NCI-H2029 treated with DMSO at 0.1 percent for 48 hours (cell line): Measurements from ENCODE around the gene C11orf21.
"Not testable (repeated sequence)": the region's sequence is repeated elsewhere in the genome, so short reads cannot be mapped to it uniquely, and the experiment has no call there.

Experiments
- DNase-seq: peaks from one replicate; lab custom pipeline; 2025; lab: John Stamatoyannopoulos, UW

Gene C11orf21

DNA sequence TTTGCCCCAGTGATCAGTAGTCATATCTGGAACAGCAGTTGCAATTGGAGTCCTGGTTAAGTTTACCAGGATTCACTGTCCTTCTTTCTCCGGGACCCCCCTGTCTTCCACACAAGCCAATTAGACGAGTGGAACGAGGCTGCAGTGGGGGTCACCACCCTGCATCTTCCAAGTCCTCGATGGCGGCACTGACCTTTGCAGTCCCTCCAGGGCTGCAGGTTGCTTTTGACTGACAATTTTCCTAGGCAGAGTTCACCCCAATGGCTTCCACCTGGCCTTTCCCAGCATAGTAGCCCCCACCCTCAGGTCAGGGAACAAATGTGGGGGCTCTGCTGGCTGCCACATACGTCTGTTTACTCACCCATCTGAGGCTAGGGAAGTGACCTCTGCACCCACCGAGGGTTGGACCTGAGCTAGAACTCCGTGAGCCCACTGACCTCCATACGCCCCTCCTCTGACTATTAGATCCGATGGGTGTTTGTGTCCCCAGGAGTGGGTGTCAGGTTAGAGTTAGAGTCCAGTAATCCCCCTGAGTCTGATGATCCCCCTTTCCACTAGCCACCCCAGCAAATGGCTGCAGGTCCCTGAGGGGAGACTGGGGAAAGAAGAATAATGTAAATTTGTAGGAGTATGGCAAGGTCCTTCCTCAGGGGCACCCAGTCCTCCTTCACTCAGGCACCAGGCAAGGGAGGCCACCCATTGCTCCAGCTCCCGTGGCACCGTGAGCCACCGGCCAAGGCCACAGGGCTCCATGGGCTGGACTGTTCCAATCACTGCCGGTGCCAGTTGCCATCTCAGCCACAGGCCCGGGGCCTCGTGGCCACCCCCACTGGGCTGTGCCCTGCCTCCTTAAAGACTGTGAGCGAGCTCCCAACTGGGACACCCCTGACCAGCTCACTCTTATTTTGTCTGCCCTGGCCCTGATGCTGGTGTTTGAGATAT lies 5.5 kb downstream of the C11orf21 start:
- no peak for DNase-seq

DNA sequence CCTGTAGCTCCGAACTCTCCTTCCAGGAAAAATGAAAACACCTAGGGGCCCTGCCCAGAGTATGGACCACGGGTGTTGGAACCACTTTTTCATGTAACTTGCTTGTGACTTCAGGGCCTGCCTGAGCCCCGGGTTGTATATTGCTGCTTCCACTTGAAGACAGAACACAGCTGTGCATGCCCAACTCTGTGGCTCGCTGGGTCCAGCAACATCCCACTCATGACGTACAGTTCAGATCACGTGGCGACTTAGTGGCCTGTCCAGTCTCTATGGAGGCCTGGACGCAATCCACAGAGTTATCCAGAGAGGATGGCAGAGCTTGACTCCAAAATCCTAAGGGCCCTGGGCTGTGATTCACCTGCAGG lies 6.8 kb downstream of the C11orf21 start:
- no peak for DNase-seq

DNA sequence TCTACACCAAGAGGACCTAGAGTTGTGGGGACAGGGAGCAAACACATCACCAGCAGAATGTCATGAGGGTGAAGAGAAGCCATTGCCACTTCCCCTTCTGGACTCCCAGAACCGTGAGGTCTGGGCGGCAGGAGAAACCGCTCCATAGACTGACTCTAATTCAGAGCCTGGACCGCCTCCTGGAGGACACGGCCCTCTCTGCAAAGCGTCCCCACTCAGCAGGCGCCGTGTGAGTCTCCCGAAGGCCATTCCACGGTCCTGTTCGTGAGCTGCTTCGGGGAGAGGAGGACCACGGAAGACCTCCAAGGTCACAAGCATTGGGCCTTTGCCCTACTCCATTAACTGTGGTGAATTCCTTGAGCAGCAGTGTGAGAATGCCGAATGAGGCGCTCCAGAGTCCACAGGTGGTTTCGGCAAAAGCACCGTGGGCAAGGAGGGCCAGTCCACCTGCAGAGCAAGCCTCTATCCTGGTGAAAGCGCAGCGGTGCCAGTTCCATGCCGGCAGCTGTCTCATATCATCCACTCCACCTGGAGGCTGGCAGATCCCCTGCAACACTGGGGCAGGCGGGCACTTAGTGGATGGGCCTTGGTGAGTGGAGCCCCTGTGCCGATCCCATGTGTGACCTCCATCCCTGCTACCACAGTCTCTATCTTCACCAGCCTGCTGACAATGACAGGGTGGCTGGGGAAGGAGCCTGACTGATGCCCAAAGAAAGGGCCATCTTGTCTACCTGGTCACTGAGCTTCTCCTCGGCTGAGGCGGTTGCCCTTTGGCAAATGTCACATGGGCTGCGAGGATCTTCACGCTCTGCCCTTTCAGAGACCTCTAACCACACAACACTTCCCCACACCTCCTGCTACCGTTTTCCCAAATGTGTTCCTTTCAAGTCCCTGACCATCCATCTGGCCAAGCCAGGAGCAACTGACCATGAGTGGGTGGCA lies 7.5 kb downstream of the C11orf21 start:
- DNase-seq, result no peak

DNA sequence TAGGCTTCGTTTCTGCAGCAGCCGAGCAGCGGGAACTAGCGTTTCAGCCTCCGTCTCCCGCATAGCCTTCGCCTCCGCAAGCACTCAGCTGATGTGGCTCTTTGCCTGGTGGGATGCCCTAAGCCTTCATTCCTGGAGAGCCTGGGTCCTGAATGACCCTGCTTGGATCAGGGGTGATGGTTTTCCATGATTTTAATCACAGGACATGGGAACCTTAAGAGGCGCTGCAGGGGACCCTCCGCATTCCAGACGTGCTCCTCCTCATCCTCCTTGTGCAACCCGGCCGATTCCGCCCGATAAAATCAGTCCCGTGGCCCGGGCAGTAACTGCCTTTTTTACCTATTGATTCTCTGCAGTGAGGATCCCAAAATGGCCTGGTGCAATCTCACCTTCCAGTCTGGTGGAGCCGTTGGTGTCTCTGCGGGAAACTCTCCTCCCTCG lies 8.2 kb downstream of the C11orf21 start:
- DNase-seq, result no peak

DNA sequence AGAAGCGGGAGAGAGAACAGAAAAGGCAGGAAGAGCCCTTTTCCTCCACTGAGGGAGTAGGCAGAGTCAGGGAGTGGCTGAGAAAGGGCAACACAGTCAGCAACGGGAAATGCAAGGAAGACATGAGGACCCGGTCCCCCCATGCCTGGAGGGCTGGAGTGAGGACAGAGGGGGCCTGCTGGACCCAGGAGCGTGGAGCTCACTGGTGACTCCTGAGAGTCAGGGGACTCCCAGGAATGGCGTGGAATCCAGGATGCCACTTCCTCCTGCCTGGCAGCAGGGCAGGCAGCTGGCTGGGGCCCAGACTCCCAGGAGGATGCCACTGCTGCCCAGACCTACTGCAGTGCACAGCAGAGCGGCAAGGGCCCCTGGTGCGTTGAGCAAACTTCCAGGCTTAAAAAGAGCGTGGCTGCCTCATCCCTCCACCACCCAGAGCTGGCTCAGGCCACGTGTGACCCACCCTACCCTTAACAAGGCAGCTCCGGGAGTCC lies 11.3 kb downstream of the C11orf21 start:
- no peak for DNase-seq

DNA sequence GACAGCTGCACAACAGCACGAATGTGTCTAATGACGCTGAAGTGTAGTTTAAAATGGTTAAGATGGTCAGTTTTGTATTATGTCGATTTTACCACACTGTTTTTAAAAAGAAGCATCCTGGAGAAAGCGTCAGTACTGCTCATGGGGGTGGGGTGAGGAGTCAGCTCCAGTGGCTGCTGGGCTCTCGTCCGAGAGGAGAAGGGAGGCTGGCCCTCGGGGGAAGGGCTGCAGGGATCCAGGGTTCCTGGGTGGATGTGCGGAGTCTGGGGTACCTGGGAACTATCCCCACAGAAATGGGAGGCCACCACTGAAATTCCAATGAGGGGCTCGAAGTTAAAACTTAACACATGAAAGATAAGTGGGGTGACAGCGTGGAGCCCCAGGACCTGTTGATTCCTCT lies 11.9 kb downstream of the C11orf21 start:
- DNase-seq, result no peak

DNA sequence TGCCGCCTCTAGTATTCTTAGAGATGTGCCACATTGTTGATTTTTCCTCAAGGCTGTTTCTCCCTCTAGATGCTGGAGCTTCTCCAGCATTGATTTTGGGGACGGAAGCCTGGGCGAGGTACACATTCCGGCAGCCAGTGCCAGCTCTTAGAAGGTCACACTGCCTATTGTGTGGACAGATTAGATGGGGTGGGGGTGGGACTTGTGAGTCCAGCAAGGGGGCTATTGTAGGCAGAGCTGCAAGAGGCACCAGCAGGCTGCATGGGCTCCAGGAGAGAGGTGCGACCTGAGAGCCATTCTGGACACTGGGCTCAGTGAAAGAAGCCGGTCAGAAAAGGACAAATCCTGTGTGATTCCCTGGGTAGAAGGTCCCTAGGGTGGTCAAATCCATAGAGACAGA lies 12.4 kb downstream of the C11orf21 start:
- DNase-seq, result no peak

DNA sequence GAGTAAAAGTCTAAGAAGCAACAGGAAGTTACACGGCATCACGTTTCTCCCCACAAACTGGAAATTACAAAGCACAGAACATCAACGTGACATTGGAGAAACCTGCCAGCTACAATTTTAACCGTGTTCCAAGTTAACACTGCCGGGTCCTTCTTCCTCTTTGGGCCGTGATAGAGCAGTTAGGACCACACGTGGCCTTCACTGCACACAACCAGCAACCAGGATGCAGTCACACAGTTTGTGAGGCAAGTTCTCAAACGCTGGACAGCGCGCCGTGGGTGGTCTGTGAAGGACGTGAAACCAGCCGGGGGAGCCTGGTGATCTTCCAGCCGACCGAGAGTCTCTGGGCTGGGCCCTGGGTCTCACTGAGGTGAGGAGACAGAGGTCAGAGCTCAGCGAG lies 14.6 kb downstream of the C11orf21 start:
- no peak for DNase-seq

DNA sequence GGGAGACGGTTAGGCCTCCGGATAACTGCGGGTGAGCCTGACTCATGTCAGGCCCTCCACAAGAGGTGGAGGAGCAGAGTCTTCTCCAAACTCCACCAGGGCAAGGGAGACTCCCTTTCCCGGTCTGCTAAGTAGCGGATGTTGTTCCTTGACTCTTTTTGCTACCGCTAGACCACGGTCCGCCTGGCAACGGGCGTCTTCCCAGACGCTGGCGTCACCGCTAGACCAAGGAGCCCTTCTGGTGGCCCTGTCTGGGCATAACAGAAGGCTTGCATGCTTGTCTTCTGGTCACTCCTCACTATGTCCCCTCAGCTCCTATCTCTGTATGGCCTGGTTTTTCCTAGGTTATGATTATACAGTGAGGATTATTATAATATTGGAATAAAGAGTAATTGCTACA lies 15.4 kb downstream of the C11orf21 start:
- not testable (repeated sequence) for DNase-seq

DNA sequence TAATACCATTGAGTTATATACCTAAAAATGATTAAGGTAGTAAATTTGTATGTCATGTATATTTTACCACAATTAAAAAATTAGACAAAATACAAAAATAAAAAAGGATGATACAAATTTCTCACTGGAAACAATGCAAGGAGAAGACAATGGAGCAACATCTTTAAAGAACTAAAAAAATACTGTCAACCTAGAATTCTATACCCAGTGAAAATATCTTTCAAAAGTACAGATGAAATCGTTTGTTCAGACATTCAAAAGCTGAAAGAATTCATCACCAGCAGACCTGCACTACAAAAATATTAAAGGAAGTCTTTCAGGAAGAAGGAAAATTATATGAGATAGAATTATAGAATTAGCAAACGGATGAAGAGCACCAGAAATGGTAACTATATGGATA lies 21.5 kb downstream of the C11orf21 start:
- DNase-seq, result no peak

DNA sequence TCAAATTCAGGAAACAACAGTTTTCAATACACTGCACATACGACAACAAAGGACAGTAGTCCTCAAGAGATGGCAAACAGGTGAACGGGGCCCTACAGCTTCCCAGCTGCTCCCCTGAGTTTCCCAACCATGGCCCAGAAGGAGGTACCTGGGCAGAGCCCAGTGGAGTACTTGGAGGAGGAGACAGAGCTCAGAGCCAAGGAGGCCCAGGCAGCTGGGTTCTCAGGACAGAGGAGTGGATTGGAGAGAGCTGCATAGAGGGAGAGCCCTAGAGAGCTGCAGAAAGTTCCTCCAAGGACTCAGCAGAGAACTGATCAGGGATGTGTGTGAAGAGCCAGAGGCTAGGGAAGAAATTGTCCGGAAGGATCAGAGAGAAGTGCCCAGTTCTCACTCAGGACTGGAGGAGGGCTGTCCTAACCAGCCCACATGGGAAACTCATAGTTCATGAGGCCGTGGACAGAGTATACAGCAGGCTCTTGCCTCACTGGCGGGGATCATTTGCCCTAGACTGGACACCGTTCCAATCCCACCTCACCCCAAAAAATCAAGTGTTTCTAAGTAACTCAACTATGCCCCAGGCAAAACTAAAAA lies 23.7 kb downstream of the C11orf21 start:
- no peak for DNase-seq

DNA sequence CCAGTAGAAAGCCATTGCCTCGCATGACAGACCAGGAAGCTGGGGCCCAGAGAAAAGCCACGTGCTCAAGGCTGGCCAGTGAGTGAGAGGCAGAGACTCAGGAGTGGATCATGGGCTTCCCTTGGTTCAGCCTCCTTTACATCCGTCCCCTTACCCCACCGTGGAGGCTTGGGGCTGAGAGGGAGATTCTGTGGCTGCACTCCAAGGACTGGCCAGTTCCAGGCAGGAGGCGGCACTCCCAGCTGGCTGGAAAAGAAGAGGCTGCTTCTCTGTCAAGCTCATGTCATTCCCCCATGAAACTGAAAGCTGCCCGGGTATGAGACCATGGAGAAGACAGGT lies 24.7 kb downstream of the C11orf21 start:
- no peak for DNase-seq

DNA sequence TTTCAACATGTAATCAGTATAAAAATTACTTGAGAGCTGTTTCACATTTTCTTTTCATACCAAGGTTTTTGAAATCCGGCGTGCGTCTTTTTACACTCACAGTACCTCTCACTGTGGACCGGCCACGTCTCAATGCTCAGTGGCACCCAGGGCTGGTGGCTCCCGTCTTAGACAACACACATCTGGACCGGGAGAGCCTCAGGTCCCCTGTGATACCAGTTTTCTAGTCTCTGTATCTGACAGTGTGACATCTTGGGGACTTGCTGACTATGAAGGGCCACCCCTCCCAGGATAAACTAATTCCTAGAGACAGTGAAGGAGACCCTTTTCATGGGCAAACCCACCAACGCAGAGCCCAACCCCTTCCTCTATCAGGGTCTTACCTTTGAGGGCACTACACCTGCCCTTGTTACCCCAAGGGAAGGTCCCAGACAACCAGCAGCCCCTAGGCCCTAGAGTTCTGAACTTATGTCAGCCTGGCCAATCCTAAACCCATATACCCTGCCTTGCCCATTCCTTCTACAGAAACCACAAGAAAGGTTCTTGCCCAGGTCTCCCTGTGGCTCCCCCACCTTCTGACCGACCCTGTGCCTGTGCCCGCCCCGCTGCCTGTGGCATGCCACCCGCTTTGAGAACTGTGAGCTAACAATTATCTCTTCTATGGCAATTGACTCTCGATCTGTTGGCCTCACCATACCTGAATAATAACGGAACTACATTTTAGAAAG lies 25.3 kb downstream of the C11orf21 start:
- no peak for DNase-seq

DNA sequence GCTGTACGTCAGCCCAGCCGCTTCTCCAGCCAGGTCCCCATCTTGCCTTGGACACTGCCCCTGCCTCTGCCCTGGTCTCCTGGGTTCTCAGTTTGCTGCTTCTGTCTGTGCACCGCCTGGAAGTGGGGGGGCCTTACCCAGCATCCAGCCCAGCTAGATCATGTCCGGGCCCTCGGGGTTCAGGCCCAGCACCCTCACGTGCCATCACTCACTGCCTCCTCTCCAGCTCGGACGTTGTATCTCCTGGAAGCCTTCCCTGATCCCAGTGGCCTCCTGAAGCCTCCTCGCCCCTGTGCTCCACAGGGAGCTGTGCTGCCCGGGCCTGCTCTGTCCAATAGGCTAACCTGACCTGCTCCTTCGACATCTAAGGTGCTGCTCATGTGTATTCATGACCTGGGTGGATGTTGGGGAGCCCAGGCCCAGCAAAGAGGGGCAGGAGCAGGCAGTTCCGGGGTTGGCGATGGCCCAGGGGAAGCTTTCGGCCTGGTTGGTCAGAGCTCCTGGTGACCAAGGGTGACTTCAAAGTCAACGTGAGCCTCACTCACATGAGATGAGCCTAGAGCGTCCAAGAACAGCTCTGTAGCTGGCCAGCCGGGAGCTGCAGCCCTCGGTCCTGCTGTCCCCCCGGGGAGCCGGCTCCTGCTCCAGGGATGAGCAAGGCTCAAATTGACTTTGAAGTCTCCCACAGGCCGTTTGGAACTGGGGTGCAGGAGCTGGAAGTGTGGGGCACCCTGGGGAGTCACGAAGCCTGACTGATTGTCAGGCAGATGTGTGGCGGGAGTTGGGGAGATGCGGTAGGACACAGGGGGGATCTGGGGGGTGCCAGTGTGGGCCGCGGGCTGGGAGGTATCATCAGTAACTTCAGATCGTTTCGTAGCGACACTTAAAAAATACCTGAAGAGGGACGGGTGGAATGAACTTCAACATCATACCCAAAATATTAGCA lies 26.1 kb downstream of the C11orf21 start:
- DNase-seq, result no peak

DNA sequence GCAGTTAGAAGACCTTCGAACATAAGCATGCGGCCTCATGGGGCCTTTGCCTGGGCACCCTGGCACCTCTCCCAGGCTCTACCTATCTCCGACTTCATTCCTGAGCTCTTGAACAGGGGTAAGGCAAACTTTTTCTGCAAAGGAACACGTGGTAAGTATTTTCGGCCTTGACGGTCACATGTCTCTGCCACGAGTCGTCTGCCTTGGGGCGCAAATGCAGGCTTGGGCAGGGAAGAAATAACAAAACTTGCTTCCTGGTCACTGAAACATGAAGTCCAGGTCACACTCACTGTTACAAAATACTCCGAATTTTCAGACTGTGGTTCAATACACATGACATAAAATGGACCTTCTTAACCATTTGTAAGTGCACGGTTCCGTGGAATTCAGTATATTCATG lies 27.9 kb downstream of the C11orf21 start:
- no peak for DNase-seq

DNA sequence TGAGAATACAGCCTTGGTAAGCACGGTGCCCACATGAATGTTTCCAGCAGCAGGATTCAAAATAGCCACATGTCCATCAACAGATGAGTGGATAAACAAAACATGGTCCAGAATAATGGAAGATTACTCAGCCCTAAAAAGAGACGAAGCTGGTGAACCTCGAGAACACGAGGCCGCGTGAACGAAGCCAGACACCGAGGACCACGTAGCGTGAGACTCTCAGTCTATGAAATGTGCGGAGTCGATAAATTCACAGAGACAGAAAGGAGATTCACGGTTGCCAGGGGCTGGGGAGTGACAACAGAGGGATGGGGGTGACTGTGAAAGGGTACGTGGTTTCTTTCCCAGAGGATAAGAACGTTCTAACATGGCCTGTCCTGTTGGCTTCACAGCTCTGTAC lies 28.4 kb downstream of the C11orf21 start:
- no peak for DNase-seq

DNA sequence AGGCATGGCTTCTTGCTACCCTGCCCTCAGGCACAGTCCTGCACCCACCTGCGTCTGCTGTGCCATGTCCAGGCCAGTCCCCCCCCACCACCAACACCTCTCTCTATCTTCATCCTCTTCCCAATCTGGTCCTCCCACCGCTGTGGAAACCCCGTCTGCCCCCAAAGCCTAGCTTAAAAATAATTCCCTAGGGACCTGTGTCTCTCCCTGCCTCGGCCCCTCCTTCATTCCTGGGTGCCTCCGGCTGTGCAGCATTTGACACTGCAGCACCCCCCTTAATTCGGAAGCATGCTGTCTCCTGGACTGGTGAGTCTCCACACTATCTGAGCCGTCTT lies 28.8 kb downstream of the C11orf21 start:
- no peak for DNase-seq

DNA sequence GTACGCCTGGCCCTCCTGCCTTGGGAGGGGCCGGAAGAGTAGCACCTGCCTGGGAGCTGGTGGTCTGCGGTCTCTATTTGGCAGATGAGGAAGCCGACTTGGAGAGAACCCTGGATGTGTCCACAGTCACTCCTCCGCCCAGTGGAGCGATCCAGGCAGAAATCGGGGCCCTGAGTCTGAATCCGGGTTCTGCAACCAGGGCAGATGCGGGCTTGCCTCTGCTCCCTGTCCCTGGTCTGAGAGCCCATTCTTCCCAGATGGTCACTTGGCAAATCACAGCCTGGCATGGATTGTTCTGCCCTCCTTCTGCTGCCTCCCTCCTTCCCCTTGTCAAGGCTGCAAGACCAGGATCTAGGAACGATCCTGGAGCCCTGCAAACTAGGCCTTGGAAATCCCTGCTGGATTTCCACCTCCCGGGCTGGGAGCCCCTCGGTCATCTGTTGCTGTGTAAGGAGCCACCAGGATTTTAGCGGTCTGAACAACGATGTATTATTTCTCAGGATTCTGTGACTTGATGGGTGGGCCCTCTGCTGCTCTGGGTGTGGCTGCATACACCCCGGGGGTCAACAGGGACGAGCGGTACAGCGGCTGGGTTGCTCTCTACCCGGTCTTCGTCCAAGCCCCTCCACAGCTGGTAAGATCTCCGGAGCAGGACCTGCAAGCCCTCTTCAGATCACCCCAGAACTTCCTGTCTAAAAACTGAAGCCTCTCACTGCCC lies 29.3 kb downstream of the C11orf21 start:
- no peak for DNase-seq

DNA sequence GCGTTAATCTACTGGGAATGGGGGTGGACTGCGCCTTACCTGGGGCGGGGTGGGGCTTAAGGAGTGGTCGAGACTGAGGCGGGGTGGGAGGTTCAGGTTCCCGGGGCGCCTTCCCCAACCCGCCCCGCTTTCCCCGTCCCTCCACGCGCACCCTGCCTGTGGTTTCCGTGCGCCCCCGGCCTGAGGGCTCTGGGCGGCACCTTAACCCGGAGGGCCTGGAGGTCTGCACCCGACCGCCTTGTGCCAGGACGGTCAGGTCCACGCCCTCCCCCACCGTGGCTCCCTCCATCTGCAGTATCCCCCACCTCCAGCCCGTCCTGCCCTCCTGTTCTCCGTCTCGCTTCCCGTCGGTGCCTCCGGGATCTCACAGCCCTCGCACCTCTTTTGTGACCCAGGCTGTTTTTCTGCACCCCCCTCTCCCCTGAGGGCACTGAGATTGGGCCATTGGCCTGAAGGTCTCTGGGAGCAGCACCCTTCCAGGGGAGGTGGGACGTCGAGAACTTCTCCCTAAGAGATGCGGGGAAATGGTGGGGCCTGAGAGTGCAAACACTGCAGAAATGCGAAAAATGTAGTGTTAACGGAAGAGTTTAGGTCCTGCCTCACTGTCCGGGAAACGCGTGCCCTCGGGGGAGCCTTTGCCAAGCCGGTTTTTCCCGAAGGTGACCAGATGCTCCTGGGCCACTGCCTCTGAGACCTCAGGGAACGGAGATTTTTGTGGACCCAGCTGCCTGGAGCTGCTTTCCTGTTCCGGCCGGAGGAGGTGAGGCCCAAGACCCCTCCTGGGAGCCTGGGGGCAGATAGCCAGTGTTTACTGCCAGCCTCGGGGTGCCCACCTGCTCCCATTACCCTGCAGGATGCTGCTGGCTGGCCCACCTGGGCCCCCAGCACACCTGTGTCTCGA lies 30.1 kb downstream of the C11orf21 start:
- no peak for DNase-seq
